NCI-H187 (cell line): Measurements from ENCODE around the gene ADAM8.

Experiments used
- DNase-seq, 2 experiments: peaks; one replicate each; lab custom pipeline; 2025; lab: John Stamatoyannopoulos, UW

ADAM8 gene

GRCh38 chr10:133281628-133282372 lies 5.1 kb upstream of the ADAM8 start:
- no peak for DNase-seq

GRCh38 chr10:133281084-133281483 lies 4.4 kb upstream of the ADAM8 start:
- DNase-seq, result no peak

- DNase-seq, result no peak
Observed at GRCh38 chr10:133280391-133281059, 3.9 kb upstream of the ADAM8 start.

GRCh38 chr10:133279326-133280226 lies 2.9 kb upstream of the ADAM8 start:
- no peak for DNase-seq

- no peak for DNase-seq
Observed at GRCh38 chr10:133278577-133279265, 2.1 kb upstream of the ADAM8 start.

GRCh38 chr10:133277993-133278576 lies 1.4 kb upstream of the ADAM8 start:
- DNase-seq, result no peak

GRCh38 chr10:133277277-133277992 lies 767 bp upstream of the ADAM8 start:
- DNase-seq, result no peak

- DNase-seq, result no peak
Observed at GRCh38 chr10:133276100-133276434, 601 bp downstream of the ADAM8 start.

GRCh38 chr10:133275684-133276092 lies 980 bp downstream of the ADAM8 start:
- no peak for DNase-seq

GRCh38 chr10:133274751-133275683 lies 1.7 kb downstream of the ADAM8 start:
- DNase-seq, result no peak

- no peak for DNase-seq
Observed at GRCh38 chr10:133273534-133274143, 3.0 kb downstream of the ADAM8 start.

- no peak for DNase-seq
Observed at GRCh38 chr10:133272964-133273420, 3.7 kb downstream of the ADAM8 start.

GRCh38 chr10:133272301-133272963 lies 4.2 kb downstream of the ADAM8 start:
- no peak for DNase-seq

- no peak for DNase-seq
Observed at GRCh38 chr10:133271521-133272300, 5.0 kb downstream of the ADAM8 start.

GRCh38 chr10:133270773-133271297 lies 5.8 kb downstream of the ADAM8 start:
- DNase-seq, result no peak

- DNase-seq, result no peak
Observed at GRCh38 chr10:133270204-133270603, 6.5 kb downstream of the ADAM8 start.

GRCh38 chr10:133269367-133269766 lies 7.3 kb downstream of the ADAM8 start:
- no peak for DNase-seq

GRCh38 chr10:133268532-133268931 lies 8.1 kb downstream of the ADAM8 start:
- DNase-seq, result no peak
